NB4 (cell line): ENCODE measurements around the gene RUFY4.

ENCODE experiments used
- DNase-seq: peaks from one replicate; pipeline ENCODE4 v3.0.0; 2010; ENCODE audit warnings: low read depth
- H3K4me3 ChIP-seq: one replicate; pipeline ENCODE4 v1.5.1; 2011; ENCODE audit warnings: mild to moderate bottlenecking, low read depth, low read length, moderate library complexity
- MAX ChIP-seq: IDR thresholded peaks from 2 replicates; pipeline ENCODE4 v1.6.1; 2011; ENCODE audit warnings: low read depth, low read length
- MYC ChIP-seq: IDR thresholded peaks from 2 replicates; pipeline ENCODE4 v1.6.1; 2011; ENCODE audit warnings: low read depth, low read length
- POLR2A ChIP-seq: IDR thresholded peaks from 2 replicates; pipeline ENCODE4 v1.6.1; 2011; ENCODE audit warnings: mild to moderate bottlenecking; ENCODE audit not compliant: insufficient read length; ENCODE audit errors: extremely low read depth
- TF ChIP-seq, protein P1 (sequence below): IDR thresholded peaks from one replicate; pipeline ENCODE4 v1.5.1; 2012; ENCODE audit warnings: low read depth, low read length

Gene RUFY4

DNA sequence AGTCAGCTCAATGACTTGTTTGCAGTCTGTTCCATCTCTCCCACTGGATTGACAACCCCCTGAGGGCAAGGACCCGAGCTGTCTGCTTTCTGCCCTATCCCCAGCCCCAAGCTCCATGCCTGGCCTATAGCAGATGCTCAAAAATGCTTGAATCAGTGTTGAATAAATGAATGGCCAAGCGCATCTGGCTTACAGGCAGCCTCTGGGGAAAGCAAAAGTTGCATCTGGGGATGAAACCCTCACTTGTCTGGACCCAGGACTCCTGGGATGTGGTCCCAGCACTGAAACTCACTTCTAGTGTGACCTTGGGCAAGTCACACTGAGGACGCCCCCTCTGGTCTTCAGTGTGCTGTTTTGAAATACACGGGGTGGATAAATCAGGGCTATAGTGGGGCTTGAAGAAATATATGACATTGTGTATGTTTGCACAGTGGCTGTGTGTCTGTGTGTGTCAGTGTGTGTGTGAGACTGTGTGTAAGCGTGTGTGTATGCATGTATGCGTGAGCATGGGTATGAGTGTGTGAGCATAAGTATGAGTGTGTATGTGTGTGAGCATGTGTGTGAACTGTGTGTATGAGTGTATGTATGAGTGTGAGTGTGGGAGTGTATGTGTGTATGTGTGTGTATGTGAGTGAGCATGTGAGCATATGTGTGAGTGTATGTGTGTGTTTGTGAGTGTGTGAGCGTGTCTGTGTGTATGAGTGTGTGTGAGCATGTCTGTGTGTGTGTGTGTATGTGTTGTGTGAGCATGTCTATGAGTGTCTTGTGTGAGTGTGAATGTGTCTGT lies 38.5 kb upstream of the RUFY4 start:
- no peak overlapping the region for H3K4me3 ChIP-seq
- TF ChIP-seq, protein P1, sequence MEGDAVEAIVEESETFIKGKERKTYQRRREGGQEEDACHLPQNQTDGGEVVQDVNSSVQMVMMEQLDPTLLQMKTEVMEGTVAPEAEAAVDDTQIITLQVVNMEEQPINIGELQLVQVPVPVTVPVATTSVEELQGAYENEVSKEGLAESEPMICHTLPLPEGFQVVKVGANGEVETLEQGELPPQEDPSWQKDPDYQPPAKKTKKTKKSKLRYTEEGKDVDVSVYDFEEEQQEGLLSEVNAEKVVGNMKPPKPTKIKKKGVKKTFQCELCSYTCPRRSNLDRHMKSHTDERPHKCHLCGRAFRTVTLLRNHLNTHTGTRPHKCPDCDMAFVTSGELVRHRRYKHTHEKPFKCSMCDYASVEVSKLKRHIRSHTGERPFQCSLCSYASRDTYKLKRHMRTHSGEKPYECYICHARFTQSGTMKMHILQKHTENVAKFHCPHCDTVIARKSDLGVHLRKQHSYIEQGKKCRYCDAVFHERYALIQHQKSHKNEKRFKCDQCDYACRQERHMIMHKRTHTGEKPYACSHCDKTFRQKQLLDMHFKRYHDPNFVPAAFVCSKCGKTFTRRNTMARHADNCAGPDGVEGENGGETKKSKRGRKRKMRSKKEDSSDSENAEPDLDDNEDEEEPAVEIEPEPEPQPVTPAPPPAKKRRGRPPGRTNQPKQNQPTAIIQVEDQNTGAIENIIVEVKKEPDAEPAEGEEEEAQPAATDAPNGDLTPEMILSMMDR, result no peak
- no peak for TF ChIP-seq MAX
- no peak for TF ChIP-seq POLR2A
- no peak for TF ChIP-seq MYC
- no peak for DNase-seq

DNA sequence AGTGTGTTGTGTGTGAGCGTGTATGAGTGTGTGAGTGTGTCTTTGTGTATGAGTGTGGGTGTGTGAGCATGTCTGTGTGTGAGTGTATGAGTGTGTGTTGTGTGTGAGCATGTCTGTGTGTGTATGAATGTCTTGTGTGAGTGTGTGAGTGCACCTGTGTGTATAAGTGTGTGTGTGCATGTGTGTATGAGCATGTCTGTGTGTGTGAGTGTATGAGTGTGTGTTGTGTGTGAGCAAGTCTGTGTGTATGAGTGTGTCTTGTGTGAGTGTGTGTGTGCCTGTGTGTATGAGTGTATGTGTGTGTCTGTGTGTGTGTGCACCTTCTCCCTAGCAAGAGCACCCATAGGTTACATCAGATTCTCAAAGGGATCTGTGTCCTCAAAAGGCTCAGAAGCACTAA lies 37.8 kb upstream of the RUFY4 start:
- no peak overlapping the region for H3K4me3 ChIP-seq
- TF ChIP-seq MYC (no peak), POLR2A (no peak), MAX (no peak)
- TF ChIP-seq, protein P1, result no peak
- no peak for DNase-seq

- no peak for DNase-seq
- no peak overlapping the region for H3K4me3 ChIP-seq
- TF ChIP-seq MAX (no peak), MYC (no peak), POLR2A (no peak)
- TF ChIP-seq, protein P1, result no peak
Measured at GRCh38 chr2:218031771-218032257, 37.2 kb upstream of the RUFY4 start.

DNA sequence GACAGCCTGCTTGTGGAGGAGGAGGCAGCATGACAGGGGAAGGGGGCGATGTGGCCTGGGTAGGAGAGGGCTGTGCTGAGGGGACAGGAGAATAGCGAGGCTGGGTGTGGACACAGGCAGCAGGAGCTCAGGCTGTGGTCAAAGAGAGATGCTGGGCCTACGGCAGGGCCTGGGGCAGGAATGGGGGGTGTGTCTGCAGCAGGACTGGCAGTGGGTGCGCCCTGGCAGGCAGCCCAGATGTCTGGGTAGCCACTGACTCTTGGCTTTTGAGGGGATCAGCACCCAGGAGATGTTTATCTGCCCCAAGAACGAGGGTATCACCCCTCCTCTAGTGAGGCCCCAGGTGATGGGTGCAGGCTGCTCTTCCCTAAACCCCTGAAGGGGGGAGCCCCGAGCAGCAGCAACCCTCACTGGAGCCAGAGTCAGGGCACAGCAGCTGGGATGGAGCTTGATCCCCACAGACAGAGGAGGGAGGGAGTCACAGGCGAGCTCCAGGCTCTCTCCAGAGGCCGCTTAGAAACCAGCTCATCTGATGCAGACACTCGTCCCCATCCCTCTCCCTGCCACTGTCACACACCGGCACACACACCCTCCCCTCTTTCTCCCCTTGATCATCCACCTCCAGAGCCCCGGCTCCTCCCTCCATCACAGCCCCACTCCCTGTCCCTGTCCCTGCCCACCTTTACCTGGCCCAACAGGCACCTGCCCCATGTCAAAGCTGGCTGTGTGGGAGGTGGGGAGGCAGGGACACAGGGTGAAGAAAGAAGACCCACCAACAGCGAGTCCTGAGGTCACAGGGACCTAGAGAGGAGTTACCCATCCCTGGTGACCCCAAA lies 36.5 kb upstream of the RUFY4 start:
- no peak overlapping the region for H3K4me3 ChIP-seq
- DNase-seq, result no peak
- TF ChIP-seq MYC (no peak), POLR2A (no peak), MAX (no peak)
- TF ChIP-seq, protein P1, result no peak

- no peak for DNase-seq
- peak overlapping the region; percentile 36 for H3K4me3 ChIP-seq
- TF ChIP-seq MYC (no peak), MAX (no peak), POLR2A (no peak)
- TF ChIP-seq, protein P1, result no peak
Measured at GRCh38 chr2:218033208-218033589, 35.9 kb upstream of the RUFY4 start.
